ENCODE measurements around the gene SYNE1.
"Not testable (repeated sequence)": the region's sequence is repeated elsewhere in the genome, so short reads cannot be mapped to it uniquely, and the experiment has no call there.

Gene SYNE1

GRCh38 chr6:152154559-152155356, 482.4 kb downstream of the SYNE1 start:
- no peak overlapping the region for H3K27ac ChIP-seq (ENCODE audit: low read depth, low read length)
- no peak overlapping the region for H3K4me3 ChIP-seq (ENCODE audit: low read depth, low read length)
- no peaks in the 10 kb centered on the region for H3K36me3 ChIP-seq (ENCODE audit: control insufficient read depth, insufficient read depth, low read length)
- no peaks in the 10 kb centered on the region for H3K9me3 ChIP-seq (ENCODE audit: control insufficient read depth, insufficient read depth, low read depth, low read length)
- H3K4me1 ChIP-seq (ENCODE audit: control insufficient read depth, insufficient read depth, low read length) = no peaks in the 10 kb centered on the region
- no peak overlapping the region for H3K9ac ChIP-seq (ENCODE audit: low read length)
- H3K27me3 ChIP-seq (ENCODE audit: control insufficient read depth, insufficient read depth, low read length) = no peaks in the 10 kb centered on the region

- Histone ChIP-seq H3K36me3 (ENCODE audit: control insufficient read depth, insufficient read depth, low read length) (no peaks in the 10 kb centered on the region), H3K9ac (ENCODE audit: low read length) (no peak overlapping the region), H3K27me3 (ENCODE audit: control insufficient read depth, insufficient read depth, low read length) (no peaks in the 10 kb centered on the region)
Measured at GRCh38 chr6:152151920-152152319, 485.2 kb downstream of the SYNE1 start.

DNA sequence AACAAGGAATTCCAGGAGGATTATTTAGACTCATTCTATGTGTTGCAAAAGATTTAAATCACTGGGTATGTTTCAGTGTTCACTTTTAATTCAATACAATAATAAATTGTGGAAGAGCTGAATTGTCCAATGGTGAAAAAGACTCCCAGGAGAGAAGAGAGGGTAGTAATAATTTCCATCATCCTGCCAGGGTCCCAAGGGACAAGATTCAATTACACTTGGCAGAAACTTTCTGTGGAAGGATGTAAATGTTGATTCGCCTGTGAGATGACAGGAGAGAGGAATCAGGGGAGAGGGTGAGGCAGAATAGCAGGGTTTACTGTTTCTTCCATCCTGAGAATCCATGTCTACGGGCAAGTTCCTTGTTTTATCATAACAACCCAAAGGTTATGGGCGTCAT, 487.0 kb downstream of the SYNE1 start:
- no peak overlapping the region for H3K27ac ChIP-seq (ENCODE audit: low read depth, low read length)
- H3K4me1 ChIP-seq (ENCODE audit: control insufficient read depth, insufficient read depth, low read length) = no peaks in the 10 kb centered on the region
- H3K4me3 ChIP-seq (ENCODE audit: low read depth, low read length) = no peak overlapping the region
- H3K9me3 ChIP-seq (ENCODE audit: control insufficient read depth, insufficient read depth, low read depth, low read length) = no peaks in the 10 kb centered on the region
- H3K36me3 ChIP-seq (ENCODE audit: control insufficient read depth, insufficient read depth, low read length) = no peaks in the 10 kb centered on the region
- H3K27me3 ChIP-seq (ENCODE audit: control insufficient read depth, insufficient read depth, low read length) = no peaks in the 10 kb centered on the region
- H3K9ac ChIP-seq (ENCODE audit: low read length) = no peak overlapping the region

More at GRCh38 chr6:152151920-152152319, 485.2 kb downstream of the SYNE1 start:
- Histone ChIP-seq H3K9me3 (ENCODE audit: control insufficient read depth, insufficient read depth, low read depth, low read length) (no peaks in the 10 kb centered on the region), H3K4me3 (ENCODE audit: low read depth, low read length) (no peak overlapping the region), H3K27ac (ENCODE audit: low read depth, low read length) (no peak overlapping the region), H3K4me1 (ENCODE audit: control insufficient read depth, insufficient read depth, low read length) (no peaks in the 10 kb centered on the region)

DNA sequence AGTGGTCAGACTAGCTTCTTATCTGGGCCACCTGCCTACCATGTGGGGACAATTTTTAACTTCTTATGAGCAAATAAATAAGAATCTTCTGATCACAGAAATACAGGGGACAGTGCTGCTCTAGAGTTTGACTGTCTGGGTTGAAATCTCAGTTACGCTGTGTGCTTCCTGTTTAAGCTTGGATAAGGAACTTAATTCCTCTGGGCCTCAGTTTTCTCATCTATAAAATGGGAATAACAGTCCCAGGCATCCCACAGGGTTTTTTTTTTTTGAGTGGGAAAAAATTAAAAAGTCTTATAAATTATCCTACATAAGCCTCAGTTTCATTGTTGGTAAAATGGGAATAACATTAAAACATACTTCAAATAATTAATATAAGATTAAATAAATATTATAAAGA, 488.8 kb downstream of the SYNE1 start:
- Histone ChIP-seq H3K27me3 (ENCODE audit: control insufficient read depth, insufficient read depth, low read length) (no peaks in the 10 kb centered on the region), H3K9ac (ENCODE audit: low read length) (no peak overlapping the region), H3K9me3 (ENCODE audit: control insufficient read depth, insufficient read depth, low read depth, low read length) (no peaks in the 10 kb centered on the region), H3K36me3 (ENCODE audit: control insufficient read depth, insufficient read depth, low read length) (no peaks in the 10 kb centered on the region), H3K27ac (ENCODE audit: low read depth, low read length) (no peak overlapping the region), H3K4me3 (ENCODE audit: low read depth, low read length) (no peak overlapping the region), H3K4me1 (ENCODE audit: control insufficient read depth, insufficient read depth, low read length) (no peaks in the 10 kb centered on the region)

DNA sequence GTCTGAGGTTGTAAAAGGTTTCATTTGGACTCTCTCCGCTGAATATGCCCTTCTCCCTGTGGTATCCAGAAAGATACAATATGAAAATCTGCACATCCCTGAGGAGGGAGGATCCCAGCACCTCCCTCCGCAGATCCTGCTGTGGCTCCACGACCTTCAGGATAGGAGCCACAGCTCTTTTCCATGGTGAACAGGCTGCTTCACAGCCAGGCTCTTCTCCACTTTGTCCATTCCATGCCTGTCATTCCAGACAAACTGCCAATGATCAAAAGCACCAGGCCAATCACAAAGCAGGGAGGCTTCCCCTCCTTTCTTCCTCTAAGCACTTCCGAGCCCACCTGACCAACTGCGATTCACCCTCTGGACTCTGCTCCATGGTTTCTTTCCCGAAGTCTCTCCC, 489.9 kb downstream of the SYNE1 start:
- H3K27ac ChIP-seq (ENCODE audit: low read depth, low read length) = no peak overlapping the region
- no peaks in the 10 kb centered on the region for H3K4me1 ChIP-seq (ENCODE audit: control insufficient read depth, insufficient read depth, low read length)
- no peak overlapping the region for H3K9ac ChIP-seq (ENCODE audit: low read length)
- H3K4me3 ChIP-seq (ENCODE audit: low read depth, low read length) = no peak overlapping the region
- H3K36me3 ChIP-seq (ENCODE audit: control insufficient read depth, insufficient read depth, low read length) = no peaks in the 10 kb centered on the region
- H3K9me3 ChIP-seq (ENCODE audit: control insufficient read depth, insufficient read depth, low read depth, low read length) = no peaks in the 10 kb centered on the region
- H3K27me3 ChIP-seq (ENCODE audit: control insufficient read depth, insufficient read depth, low read length) = no peaks in the 10 kb centered on the region

GRCh38 chr6:152146385-152146784, 490.8 kb downstream of the SYNE1 start:
- H3K27me3 ChIP-seq (ENCODE audit: control insufficient read depth, insufficient read depth, low read length) = no peaks in the 10 kb centered on the region
- no peak overlapping the region for H3K4me3 ChIP-seq (ENCODE audit: low read depth, low read length)
- no peak overlapping the region for H3K27ac ChIP-seq (ENCODE audit: low read depth, low read length)
- no peak overlapping the region for H3K9ac ChIP-seq (ENCODE audit: low read length)
- H3K4me1 ChIP-seq (ENCODE audit: control insufficient read depth, insufficient read depth, low read length) = no peaks in the 10 kb centered on the region
- no peaks in the 10 kb centered on the region for H3K9me3 ChIP-seq (ENCODE audit: control insufficient read depth, insufficient read depth, low read depth, low read length)
- H3K36me3 ChIP-seq (ENCODE audit: control insufficient read depth, insufficient read depth, low read length) = no peaks in the 10 kb centered on the region

DNA sequence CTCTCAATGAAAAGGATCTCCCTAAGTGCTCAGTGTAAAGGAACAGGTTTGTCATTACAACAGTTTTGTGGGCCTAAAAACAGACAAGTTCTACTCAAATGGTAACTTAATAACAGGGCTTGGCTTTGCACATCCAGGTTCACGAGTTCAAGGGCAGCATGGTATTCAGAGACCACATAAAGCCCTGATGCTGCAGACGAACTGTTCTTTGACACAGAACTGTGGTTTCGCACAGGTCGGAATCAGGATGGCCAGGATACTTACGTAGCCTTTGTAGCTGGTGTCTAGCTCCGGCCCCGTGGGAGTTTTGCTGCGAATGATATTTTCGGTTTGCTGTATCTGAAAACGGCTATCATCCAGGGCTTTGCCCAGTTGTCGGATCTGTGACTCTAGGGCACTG, 493.8 kb downstream of the SYNE1 start:
- Histone ChIP-seq H3K4me3 (ENCODE audit: low read depth, low read length) (no peak overlapping the region), H3K9me3 (ENCODE audit: control insufficient read depth, insufficient read depth, low read depth, low read length) (no peaks in the 10 kb centered on the region), H3K27ac (ENCODE audit: low read depth, low read length) (no peak overlapping the region), H3K36me3 (ENCODE audit: control insufficient read depth, insufficient read depth, low read length) (no peaks in the 10 kb centered on the region), H3K9ac (ENCODE audit: low read length) (no peak overlapping the region), H3K27me3 (ENCODE audit: control insufficient read depth, insufficient read depth, low read length) (no peaks in the 10 kb centered on the region), H3K4me1 (ENCODE audit: control insufficient read depth, insufficient read depth, low read length) (no peaks in the 10 kb centered on the region)

GRCh38 chr6:152142105-152142504, 495.1 kb downstream of the SYNE1 start:
- Histone ChIP-seq H3K36me3 (ENCODE audit: control insufficient read depth, insufficient read depth, low read length) (no peaks in the 10 kb centered on the region), H3K27ac (ENCODE audit: low read depth, low read length) (no peak overlapping the region), H3K9me3 (ENCODE audit: control insufficient read depth, insufficient read depth, low read depth, low read length) (no peaks in the 10 kb centered on the region), H3K9ac (ENCODE audit: low read length) (no peak overlapping the region), H3K4me3 (ENCODE audit: low read depth, low read length) (no peak overlapping the region), H3K4me1 (ENCODE audit: control insufficient read depth, insufficient read depth, low read length) (no peaks in the 10 kb centered on the region), H3K27me3 (ENCODE audit: control insufficient read depth, insufficient read depth, low read length) (no peaks in the 10 kb centered on the region)

DNA sequence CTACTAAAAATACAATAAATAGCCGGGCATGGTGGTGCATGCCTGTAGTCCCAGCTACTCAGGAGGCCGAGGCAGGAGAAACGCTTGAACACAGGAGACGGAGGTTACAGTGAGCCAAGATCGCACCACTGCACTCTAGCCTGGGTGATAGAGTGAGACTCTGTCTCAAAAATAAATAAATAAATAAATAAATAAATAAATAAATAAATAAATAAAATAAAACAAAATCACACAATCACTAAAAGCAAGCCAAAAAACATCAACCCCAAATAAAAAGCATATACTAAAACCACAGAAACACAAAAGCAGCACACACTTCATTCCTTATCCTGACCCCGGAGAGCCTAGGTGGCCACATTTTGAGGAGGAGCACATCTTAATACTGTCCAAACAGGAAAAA, 498.8 kb downstream of the SYNE1 start:
- H3K9me3 ChIP-seq (ENCODE audit: control insufficient read depth, insufficient read depth, low read depth, low read length); H3K27me3 ChIP-seq (ENCODE audit: control insufficient read depth, insufficient read depth, low read length); H3K36me3 ChIP-seq (ENCODE audit: control insufficient read depth, insufficient read depth, low read length); H3K4me1 ChIP-seq (ENCODE audit: control insufficient read depth, insufficient read depth, low read length); H3K4me3 ChIP-seq (ENCODE audit: low read depth, low read length); H3K27ac ChIP-seq (ENCODE audit: low read depth, low read length); H3K9ac ChIP-seq (ENCODE audit: low read length): not testable (repeated sequence)

GRCh38 chr6:152136449-152136825, 500.7 kb downstream of the SYNE1 start:
- Histone ChIP-seq H3K27me3 (ENCODE audit: control insufficient read depth, insufficient read depth, low read length) (no peaks in the 10 kb centered on the region), H3K9me3 (ENCODE audit: control insufficient read depth, insufficient read depth, low read depth, low read length) (no peaks in the 10 kb centered on the region), H3K4me1 (ENCODE audit: control insufficient read depth, insufficient read depth, low read length) (no peaks in the 10 kb centered on the region), H3K27ac (ENCODE audit: low read depth, low read length) (no peak overlapping the region), H3K9ac (ENCODE audit: low read length) (no peak overlapping the region), H3K4me3 (ENCODE audit: low read depth, low read length) (no peak overlapping the region), H3K36me3 (ENCODE audit: control insufficient read depth, insufficient read depth, low read length) (no peaks in the 10 kb centered on the region)

DNA sequence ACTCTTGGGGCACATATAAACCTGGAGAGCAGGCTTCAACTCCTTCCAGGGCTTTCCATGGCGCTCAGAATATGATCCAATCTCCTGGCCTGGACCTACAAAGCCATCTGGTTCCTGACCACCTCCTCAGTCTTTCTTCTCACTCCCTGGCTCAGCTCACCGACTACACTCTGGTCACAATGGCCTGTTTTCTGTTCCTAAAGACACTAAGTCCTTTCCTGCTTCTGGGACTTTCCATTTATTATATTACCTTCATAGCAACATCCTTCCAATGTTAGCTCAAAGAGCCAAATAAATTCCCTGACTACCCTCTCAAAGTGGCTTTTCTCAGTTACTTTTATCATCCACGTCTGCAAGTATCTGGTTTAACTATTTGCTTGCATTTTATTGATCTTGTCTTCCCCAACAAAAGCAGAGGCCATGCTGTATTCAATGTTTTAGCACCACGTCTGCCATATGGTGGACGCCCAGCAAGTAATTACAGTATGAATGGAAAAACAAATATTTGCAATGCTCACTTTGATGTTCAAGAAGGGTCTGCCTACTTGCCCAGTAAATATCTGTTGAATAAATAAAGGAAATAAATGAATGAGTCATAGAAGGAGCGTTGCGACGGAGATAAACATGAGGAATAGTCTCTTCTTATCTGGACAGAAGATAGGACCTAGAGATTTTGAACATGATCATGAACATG, 501.3 kb downstream of the SYNE1 start:
- no peaks in the 10 kb centered on the region for H3K36me3 ChIP-seq (ENCODE audit: control insufficient read depth, insufficient read depth, low read length)
- no peaks in the 10 kb centered on the region for H3K27me3 ChIP-seq (ENCODE audit: control insufficient read depth, insufficient read depth, low read length)
- H3K4me1 ChIP-seq (ENCODE audit: control insufficient read depth, insufficient read depth, low read length) = no peaks in the 10 kb centered on the region
- no peak overlapping the region for H3K9ac ChIP-seq (ENCODE audit: low read length)
- no peak overlapping the region for H3K4me3 ChIP-seq (ENCODE audit: low read depth, low read length)
- H3K27ac ChIP-seq (ENCODE audit: low read depth, low read length) = no peak overlapping the region
- no peaks in the 10 kb centered on the region for H3K9me3 ChIP-seq (ENCODE audit: control insufficient read depth, insufficient read depth, low read depth, low read length)

All from HUES6 (cell line).